AG04449 (cell line): ENCODE results near the gene LOXL1.
A peak's percentile ranks its signal among the peaks of the same experiment; 100 is the strongest.

Experiments used
- CTCF ChIA-PET: fragments of 350-600 bp; formaldehyde crosslinking; extraction: SDS; loops from one replicate; lab custom pipeline; 2021; ENCODE audit warnings: antibody characterized with exemption; lab: Yijun Ruan, JAX
- POLR2A ChIA-PET: fragments of 400-600, 350-600 bp; formaldehyde crosslinking; extraction: SDS; loops from one replicate; lab custom pipeline; 2020; ENCODE audit warnings: antibody characterized with exemption, inconsistent platforms; lab: Yijun Ruan, JAX
- DNase-seq: peaks from one replicate; pipeline ENCODE4 v3.0.0-alpha.2; 2010; ENCODE audit warnings: low read depth, low spot score
- H3K4me3 ChIP-seq: 2 replicates; pipeline ENCODE4 v1.5.1; 2011; ENCODE audit warnings: low read depth, mild to moderate bottlenecking, control low read depth, low read length
- TF ChIP-seq, protein P1 (sequence below): IDR thresholded peaks from one replicate; pipeline ENCODE4 v1.5.1; 2011; ENCODE audit warnings: mild to moderate bottlenecking, moderate library complexity, low read length, control low read depth, inconsistent platforms; ENCODE audit not compliant: insufficient read depth; ENCODE audit errors: missing control alignments

The LOXL1 gene

GRCh38 chr15:73905225-73905827, 20.9 kb upstream of the LOXL1 start:
- TF ChIP-seq, protein P1, sequence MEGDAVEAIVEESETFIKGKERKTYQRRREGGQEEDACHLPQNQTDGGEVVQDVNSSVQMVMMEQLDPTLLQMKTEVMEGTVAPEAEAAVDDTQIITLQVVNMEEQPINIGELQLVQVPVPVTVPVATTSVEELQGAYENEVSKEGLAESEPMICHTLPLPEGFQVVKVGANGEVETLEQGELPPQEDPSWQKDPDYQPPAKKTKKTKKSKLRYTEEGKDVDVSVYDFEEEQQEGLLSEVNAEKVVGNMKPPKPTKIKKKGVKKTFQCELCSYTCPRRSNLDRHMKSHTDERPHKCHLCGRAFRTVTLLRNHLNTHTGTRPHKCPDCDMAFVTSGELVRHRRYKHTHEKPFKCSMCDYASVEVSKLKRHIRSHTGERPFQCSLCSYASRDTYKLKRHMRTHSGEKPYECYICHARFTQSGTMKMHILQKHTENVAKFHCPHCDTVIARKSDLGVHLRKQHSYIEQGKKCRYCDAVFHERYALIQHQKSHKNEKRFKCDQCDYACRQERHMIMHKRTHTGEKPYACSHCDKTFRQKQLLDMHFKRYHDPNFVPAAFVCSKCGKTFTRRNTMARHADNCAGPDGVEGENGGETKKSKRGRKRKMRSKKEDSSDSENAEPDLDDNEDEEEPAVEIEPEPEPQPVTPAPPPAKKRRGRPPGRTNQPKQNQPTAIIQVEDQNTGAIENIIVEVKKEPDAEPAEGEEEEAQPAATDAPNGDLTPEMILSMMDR = no peak
- ChIA-PET POLR2A (no interaction called here), CTCF (interaction anchor here (0.7 to 27.3 kb wide), 7 partner anchors 6 to 270 kb away, joined by 3 to 533 read pairs (median 5); partner anchors contain the start of genes LOXL1 and TBC1D21)
- DNase-seq = no peak
- no peak overlapping the region for H3K4me3 ChIP-seq

DNA sequence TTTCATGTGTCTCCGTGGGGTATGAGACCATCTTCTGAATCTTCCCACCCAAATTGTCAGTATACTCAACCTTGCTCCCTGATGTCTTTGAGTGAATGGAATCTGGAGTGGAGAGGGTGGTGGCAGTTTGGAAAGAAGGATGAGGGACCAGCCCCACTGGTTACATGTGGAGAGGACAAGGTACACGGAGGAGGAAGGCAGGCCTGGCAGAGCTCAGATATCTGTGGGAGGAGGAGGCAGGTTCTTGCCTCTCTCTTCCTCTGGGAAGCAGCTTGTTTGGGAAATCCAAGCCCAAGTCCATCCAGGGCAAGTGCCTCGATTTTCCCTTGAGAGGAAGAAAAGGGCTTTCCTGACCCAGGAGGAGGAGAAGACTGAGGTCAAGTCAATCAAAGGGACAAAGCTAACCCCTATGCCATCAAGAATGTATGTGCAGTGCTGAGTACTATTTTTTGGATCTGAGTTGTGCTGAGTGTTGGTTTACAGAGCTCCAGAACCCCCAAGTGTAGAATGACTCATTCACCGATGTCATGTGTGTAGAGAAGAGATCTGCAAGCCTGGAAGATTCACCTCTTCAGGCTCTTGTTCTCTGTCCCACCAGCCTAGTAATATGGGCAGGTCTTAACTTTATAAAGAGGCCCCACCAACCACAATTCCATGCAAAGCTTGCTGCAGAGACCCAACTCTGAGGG, 19.8 kb upstream of the LOXL1 start:
- TF ChIP-seq, protein P1 = no peak
- H3K4me3 ChIP-seq = no peak overlapping the region
- CTCF ChIA-PET = interaction anchor here (0.6 to 27.3 kb wide), 23 partner anchors 7 to 619 kb away, joined by 3 to 533 read pairs (median 5); partner anchors contain the start of genes LOXL1 and TBC1D21
- DNase-seq = no peak
- POLR2A ChIA-PET = interaction anchor here (0.6 to 1.1 kb wide), 3 partner anchors 16 to 34 kb away, joined by 3 read pairs; no protein-coding TSS in a partner anchor

DNA sequence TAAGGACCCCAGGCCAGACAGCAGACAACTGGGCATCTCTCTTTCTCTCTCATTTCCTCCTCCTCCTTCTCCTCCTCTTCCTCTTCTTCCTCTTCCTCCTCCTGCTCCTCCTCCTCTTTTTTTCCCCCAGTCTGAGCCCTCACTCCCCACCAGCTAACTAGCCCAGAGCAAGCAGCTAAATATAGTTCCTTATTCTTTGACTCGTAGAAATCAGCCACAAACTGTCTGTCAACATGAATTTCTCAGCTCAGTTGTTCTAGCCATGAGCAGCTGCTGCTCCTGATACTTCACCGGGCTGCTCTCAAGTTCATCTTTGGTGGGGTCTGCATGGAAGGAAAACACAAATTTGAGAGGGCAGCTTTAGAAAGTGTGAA, 19.2 kb upstream of the LOXL1 start:
- TF ChIP-seq, protein P1 = no peak
- ChIA-PET POLR2A (interaction anchor here (0.6 to 1.1 kb wide), 2 partner anchors 21 to 35 kb away, joined by 3 read pairs; no protein-coding TSS in a partner anchor), CTCF (interaction anchor here (0.6 to 27.3 kb wide), 29 partner anchors 7 to 624 kb away, joined by 3 to 533 read pairs (median 4); partner anchors contain the start of genes LOXL1 and TBC1D21)
- no peak overlapping the region for H3K4me3 ChIP-seq
- no peak for DNase-seq

- TF ChIP-seq, protein P1 = peak; percentile 98
- ChIA-PET CTCF (interaction anchor here (0.6 to 27.3 kb wide), 32 partner anchors 9 to 621 kb away, joined by 3 to 533 read pairs (median 4); partner anchors contain the start of genes LOXL1 and TBC1D21), POLR2A (no interaction called here)
- H3K4me3 ChIP-seq = no peak overlapping the region
- DNase-seq = no peak
Measured at GRCh38 chr15:73908030-73908821, 18.0 kb upstream of the LOXL1 start.

DNA sequence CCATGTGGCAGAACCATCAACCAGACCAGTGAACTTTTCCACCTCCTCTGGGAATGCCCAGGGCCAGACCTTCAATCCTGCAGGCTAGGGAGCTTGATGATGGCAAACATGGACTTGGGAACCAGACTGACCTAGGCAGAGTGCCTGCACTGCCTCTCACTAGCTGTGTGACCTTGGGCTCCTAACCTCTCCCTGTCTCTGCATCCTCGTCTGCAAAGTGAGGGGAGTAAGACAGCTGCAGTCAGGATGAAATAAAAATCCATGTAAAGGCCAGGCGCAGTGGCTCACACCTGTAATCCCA, 17.5 kb upstream of the LOXL1 start:
- no peak overlapping the region for H3K4me3 ChIP-seq
- TF ChIP-seq, protein P1 = no peak
- POLR2A ChIA-PET = no interaction called here
- DNase-seq = no peak
- CTCF ChIA-PET = interaction anchor here (0.6 to 27.3 kb wide), 18 partner anchors 8 to 273 kb away, joined by 3 to 533 read pairs (median 4); partner anchors contain the start of genes LOXL1 and TBC1D21
